ENCODE results near the gene KCNJ6. TPM values are rescaled to one million over a fixed set of nuclear protein-coding genes. Genes with fewer than 3 reads are reported as not detected.
"Not testable (repeated sequence)": the region's sequence is repeated elsewhere in the genome, so short reads cannot be mapped to it uniquely, and the experiment has no call there.

KCNJ6 gene
- total RNA-seq, 1 donor, result 0.36 TPM

- Histone ChIP-seq H3K27ac (ENCODE audit: low read depth, low read length) (no peak overlapping the region), H3K27me3 (ENCODE audit: insufficient read depth, low read length) (peaks cover 20% of the 10 kb centered on the region), H3K4me3 (ENCODE audit: insufficient read depth, low read length) (no peak overlapping the region), H3K36me3 (ENCODE audit: insufficient read depth, low read length) (no peaks in the 10 kb centered on the region), H4K20me1 (ENCODE audit: insufficient read depth, low read length) (no peaks in the 10 kb centered on the region), H3K9me3 (ENCODE audit: low read depth, low read length) (no peaks in the 10 kb centered on the region), H3K79me2 (ENCODE audit: insufficient read depth, low read length) (no peaks in the 10 kb centered on the region), H3K4me1 (ENCODE audit: insufficient read depth, low read length) (no peaks in the 10 kb centered on the region), H3K4me2 (ENCODE audit: insufficient read depth, low read length) (no peak overlapping the region), H2AFZ (ENCODE audit: low read length) (no peak overlapping the region)
- TF ChIP-seq CTCF (IDR thresholded peaks at IDR 0.05; ENCODE audit: extremely low read depth, low read depth, low read length), result no peak
- DNase-seq (ENCODE audit: insufficient read length, low spot score, missing footprints), result no peak
Measured at GRCh38 chr21:37717534-37717933, 198.7 kb downstream of the KCNJ6 start.

GRCh38 chr21:37712569-37712934 is 203.7 kb downstream of the KCNJ6 start:
- not testable (repeated sequence) for H3K4me1 ChIP-seq (ENCODE audit: insufficient read depth, low read length); DNase-seq (ENCODE audit: insufficient read length, low spot score, missing footprints); H3K4me3 ChIP-seq (ENCODE audit: insufficient read depth, low read length); H3K4me2 ChIP-seq (ENCODE audit: insufficient read depth, low read length); H3K36me3 ChIP-seq (ENCODE audit: insufficient read depth, low read length); H3K27ac ChIP-seq (ENCODE audit: low read depth, low read length); H3K79me2 ChIP-seq (ENCODE audit: insufficient read depth, low read length); H3K9me3 ChIP-seq (ENCODE audit: low read depth, low read length); H4K20me1 ChIP-seq (ENCODE audit: insufficient read depth, low read length); H2AFZ ChIP-seq (ENCODE audit: low read length)
- H3K27me3 ChIP-seq (ENCODE audit: insufficient read depth, low read length), result peaks cover 13% of the 10 kb centered on the region

- Histone ChIP-seq H3K36me3 (ENCODE audit: insufficient read depth, low read length) (no peaks in the 10 kb centered on the region), H4K20me1 (ENCODE audit: insufficient read depth, low read length) (no peaks in the 10 kb centered on the region), H2AFZ (ENCODE audit: low read length) (peak overlapping the region; percentile 69), H3K4me2 (ENCODE audit: insufficient read depth, low read length) (no peak overlapping the region), H3K9me3 (ENCODE audit: low read depth, low read length) (no peaks in the 10 kb centered on the region), H3K27ac (ENCODE audit: low read depth, low read length) (no peak overlapping the region), H3K4me3 (ENCODE audit: insufficient read depth, low read length) (no peak overlapping the region), H3K79me2 (ENCODE audit: insufficient read depth, low read length) (no peaks in the 10 kb centered on the region), H3K4me1 (ENCODE audit: insufficient read depth, low read length) (no peaks in the 10 kb centered on the region), H3K27me3 (ENCODE audit: insufficient read depth, low read length) (peaks cover 10% of the 10 kb centered on the region)
- DNase-seq (ENCODE audit: insufficient read length, low spot score, missing footprints), result peak; percentile 90
- peak; percentile 93 for TF ChIP-seq CTCF (IDR thresholded peaks at IDR 0.05; ENCODE audit: extremely low read depth, low read depth, low read length)
Measured at GRCh38 chr21:37711836-37712568, 204.3 kb downstream of the KCNJ6 start.

GRCh38 chr21:37711286-37711829 is 204.9 kb downstream of the KCNJ6 start:
- peaks cover 10% of the 10 kb centered on the region for H3K27me3 ChIP-seq (ENCODE audit: insufficient read depth, low read length)
- no peak overlapping the region for H3K4me2 ChIP-seq (ENCODE audit: insufficient read depth, low read length)
- no peaks in the 10 kb centered on the region for H3K36me3 ChIP-seq (ENCODE audit: insufficient read depth, low read length)
- DNase-seq (ENCODE audit: insufficient read length, low spot score, missing footprints), result no peak
- H3K79me2 ChIP-seq (ENCODE audit: insufficient read depth, low read length), result no peaks in the 10 kb centered on the region
- H3K9me3 ChIP-seq (ENCODE audit: low read depth, low read length), result no peaks in the 10 kb centered on the region
- TF ChIP-seq CTCF (IDR thresholded peaks at IDR 0.05; ENCODE audit: extremely low read depth, low read depth, low read length), result no peak
- H3K27ac ChIP-seq (ENCODE audit: low read depth, low read length), result no peak overlapping the region
- no peaks in the 10 kb centered on the region for H3K4me1 ChIP-seq (ENCODE audit: insufficient read depth, low read length)
- H4K20me1 ChIP-seq (ENCODE audit: insufficient read depth, low read length), result no peaks in the 10 kb centered on the region
- H2AFZ ChIP-seq (ENCODE audit: low read length), result no peak overlapping the region
- H3K4me3 ChIP-seq (ENCODE audit: insufficient read depth, low read length), result no peak overlapping the region
